HepG2 (cell line): ENCODE results near the gene VEPH1. TPM values are rescaled to one million over a fixed set of nuclear protein-coding genes. Genes with fewer than 3 reads are reported as not detected.

Experiments used
- ATAC-seq: fragments of 200-7000 bp; cut with Tn5 transposase; 3 replicates; pipeline ENCODE4 v1.9.1; 2020; ENCODE audit warnings: mild to moderate bottlenecking, moderate library complexity
- BruUV-seq: library from RNA; stranded (reverse); fragments of 400-500 nt; replicated peaks from 2 replicates; lab custom pipeline; 2021; lab: Mats Ljungman, UMichigan
- CTCF ChIA-PET: fragments of 300-600 bp; formaldehyde crosslinking; extraction: SDS; loops from one replicate; lab custom pipeline; 2021; ENCODE audit warnings: low total read pairs, inconsistent platforms, low intra/inter-chr PET ratio; lab: Yijun Ruan, JAX
- POLR2A ChIA-PET: fragments of 350-600 bp; sonication (Branson Sonifier 250); formaldehyde crosslinking; loops from one replicate; lab custom pipeline; 2020; ENCODE audit warnings: antibody characterized with exemption, inconsistent platforms; lab: Yijun Ruan, JAX
- DNase-seq: peaks from one replicate; pipeline ENCODE4 v3.0.0-alpha.2; 2015; ENCODE audit warnings: low spot score
- FAIRE-seq: peaks from 3 replicates; lab custom pipeline; 2011; peaks lifted over from hg19 to GRCh38; lab: Jason Lieb, UNC
- H2AFZ ChIP-seq: one replicate; pipeline ENCODE4 v1.6.1; 2011; ENCODE audit warnings: low read length, inconsistent platforms
- H3K27ac ChIP-seq: fragments of 300-600 bp; 3 replicates; pipeline ENCODE4 v1.8.0; 2011; ENCODE audit warnings: mixed run types, mild to moderate bottlenecking, mixed read lengths, low read length, inconsistent platforms; ENCODE audit not compliant: insufficient read depth; ENCODE audit errors: extremely low read length
- H3K27me3 ChIP-seq, 2 experiments: fragments of 200-600 bp in 1 of 2; 2 replicates in 1 of 2; 3 replicates in 1 of 2; pipeline versions ENCODE4 v1.6.0 to v1.8.0; 2011; ENCODE audit warnings: low read length in 2 of 2, mild to moderate bottlenecking in 2 of 2, moderate library complexity in 2 of 2, inconsistent platforms in 1 of 2; ENCODE audit not compliant: insufficient read depth in 2 of 2, control insufficient read depth in 1 of 2
- H3K36me3 ChIP-seq, 2 experiments: fragments of 200-600 bp in 1 of 2; replicated peaks in 1 of 2; 2 replicates in 1 of 2; 3 replicates in 1 of 2; pipeline versions ENCODE4 v1.5.1 to v1.8.0; 2011; ENCODE audit warnings: low read length in 2 of 2, inconsistent platforms in 1 of 2; ENCODE audit not compliant: insufficient read depth in 2 of 2, control insufficient read depth in 1 of 2
- H3K4me1 ChIP-seq: 2 replicates; pipeline ENCODE4 v1.5.1; 2012; ENCODE audit warnings: low read length, inconsistent platforms; ENCODE audit not compliant: insufficient read depth
- H3K4me2 ChIP-seq: 2 replicates; pipeline ENCODE4 v1.6.0; 2011; ENCODE audit warnings: low read depth, low read length, inconsistent platforms
- H3K4me3 ChIP-seq, 3 experiments: fragments of 200-600 bp in 1 of 3; sonication (generic), shearing (Covaris generic) in 1 of 3; replicated peaks in 1 of 3; 2 replicates each; pipeline ENCODE4 v1.5.1; 2011 to 2016; ENCODE audit warnings: low read length in 3 of 3, inconsistent platforms in 2 of 3, low read depth in 2 of 3, mild to moderate bottlenecking in 2 of 3, control low read depth in 1 of 3, mixed read lengths in 1 of 3; ENCODE audit not compliant: insufficient read depth in 1 of 3
- H3K79me2 ChIP-seq: one replicate; pipeline ENCODE4 v1.6.1; 2011; ENCODE audit warnings: low read length, inconsistent platforms; ENCODE audit not compliant: insufficient read depth
- H3K9ac ChIP-seq: 2 replicates; pipeline ENCODE4 v1.6.0; 2011; ENCODE audit warnings: mild to moderate bottlenecking, low read depth, low read length, inconsistent platforms; ENCODE audit not compliant: insufficient read depth
- H3K9me3 ChIP-seq: 2 replicates; pipeline ENCODE4 v1.5.1; 2012; ENCODE audit warnings: mild to moderate bottlenecking, low read length
- H4K20me1 ChIP-seq: 2 replicates; pipeline ENCODE4 v1.6.0; 2011; ENCODE audit warnings: inconsistent platforms, mild to moderate bottlenecking, low read length, moderate library complexity; ENCODE audit not compliant: insufficient read depth
- ELF4 ChIP-seq: sonication (generic); formaldehyde crosslinking; IDR thresholded peaks from 2 replicates; pipeline ENCODE4 v1.5.0; 2020; ENCODE audit warnings: missing genetic modification reagents, mild to moderate bottlenecking, moderate library complexity, borderline replicate concordance
- ESRRA ChIP-seq: sonication (generic); formaldehyde crosslinking; IDR thresholded peaks from 2 replicates; pipeline ENCODE4 v1.5.1; 2020; ENCODE audit warnings: mild to moderate bottlenecking, low read depth, missing genetic modification reagents
- HINFP ChIP-seq: sonication (generic); formaldehyde crosslinking; IDR thresholded peaks from 2 replicates; pipeline ENCODE4 v1.4.0; 2020; ENCODE audit warnings: low read depth, mild to moderate bottlenecking, missing genetic modification reagents
- MYPOP ChIP-seq: sonication (generic); formaldehyde crosslinking; IDR thresholded peaks from 2 replicates; pipeline ENCODE4 v1.8.1; 2023; ENCODE audit warnings: mild to moderate bottlenecking, moderate library complexity, missing genetic modification reagents
- SRSF9 ChIP-seq: fragments of 200-400 bp; formaldehyde crosslinking; IDR thresholded peaks from 2 replicates; pipeline ENCODE4 v1.6.1; 2018; ENCODE audit warnings: borderline replicate concordance, mild to moderate bottlenecking, low read depth, low read length; ENCODE audit not compliant: insufficient read depth, poor library complexity, severe bottlenecking
- UBTF ChIP-seq: sonication (generic); formaldehyde crosslinking; IDR thresholded peaks from 2 replicates; pipeline ENCODE4 v1.4.0; 2020; ENCODE audit warnings: mild to moderate bottlenecking, missing genetic modification reagents
- ZIK1 ChIP-seq: sonication (generic); formaldehyde crosslinking; IDR thresholded peaks from 2 replicates; pipeline ENCODE4 v1.5.0; 2020; ENCODE audit warnings: mild to moderate bottlenecking, low read depth, missing genetic modification reagents, borderline replicate concordance
- ZNF292 ChIP-seq: sonication (generic); formaldehyde crosslinking; IDR thresholded peaks from 2 replicates; pipeline ENCODE4 v1.8.1; 2022; ENCODE audit warnings: mild to moderate bottlenecking, low read depth, missing genetic modification reagents, borderline replicate concordance
- ZNF567 ChIP-seq: sonication (generic); formaldehyde crosslinking; IDR thresholded peaks from 2 replicates; pipeline ENCODE4 v1.8.1; 2023; ENCODE audit warnings: mild to moderate bottlenecking, missing genetic modification reagents, borderline replicate concordance
- ZNF691 ChIP-seq: sonication (generic); formaldehyde crosslinking; IDR thresholded peaks from 2 replicates; pipeline ENCODE4 v1.4.0; 2020; ENCODE audit warnings: missing genetic modification reagents, low read depth, mild to moderate bottlenecking, borderline replicate concordance
- WGBS: methylation state at CpG from one replicate; pipeline ENCODE4 v1.1.6; 2017; ENCODE audit warnings: low lambda C conversion rate; 5-methylcytosine and 5-hydroxymethylcytosine counted together
- in situ Hi-C: cut with HindIII; loops from 2 replicates; pipeline ENCODE4 v1.10.0; 2017; ENCODE audit warnings: low pct_unique_long_range_greater_than_20kb; ENCODE audit not compliant: extremely low pct_ligation_motif_present
- intact Hi-C: fragments of 100-400 bp; cut with micrococcal nuclease; formaldehyde crosslinking; loops from one replicate; pipeline ENCODE4 v1.10.0; 2022; ENCODE audit not compliant: unreplicated experiment
- polyA plus RNA-seq, 8 experiments: library from polyadenylated mRNA; depleted of rRNA in 3 of 8; stranded (reverse) in 7 of 8; unstranded in 1 of 8; fragments of >200 nt; fragmentation: Illumina TruSeq in 4 of 8; extraction: Trizol in 4 of 8; gene quantifications; 2 replicates each; pipeline versions ENCODE4 v1.2.1 to v1.2.3, GENCODE V29; 2011 to 2016; ENCODE audit warnings: low read depth in 4 of 8, missing spikeins in 1 of 8, mixed read lengths in 1 of 8; ENCODE audit not compliant: insufficient read depth in 1 of 8
- total RNA-seq, 5 experiments: library from RNA; depleted of rRNA; stranded (reverse); fragments of >200 nt; fragmentation: Illumina TruSeq; extraction: Trizol; gene quantifications; 2 replicates each; pipeline ENCODE4 v1.2.3, GENCODE V29; 2016; ENCODE audit warnings: low read depth in 1 of 5

VEPH1 gene
- total and polyA plus RNA-seq, 2 of the 13 experiments (the other 11 are each of a cell fraction or from before 2014, with no cell fraction given) = not detected

GRCh38 chr3:157453824-157454223 lies 49.4 kb downstream of the VEPH1 start:
- no TSS peak for BruUV-seq
- in situ Hi-C loops = no loop called here
- no peaks in the 10 kb centered on the region for H3K36me3 ChIP-seq
- H3K9me3 ChIP-seq = no peaks in the 10 kb centered on the region
- no peaks in the 10 kb centered on the region for H3K27me3 ChIP-seq
- H3K4me3 ChIP-seq = no peak overlapping the region
- CTCF ChIA-PET = no interaction called here
- no peak overlapping the region for H2AFZ ChIP-seq
- DNase-seq = no peak
- no peaks in the 10 kb centered on the region for H3K79me2 ChIP-seq
- H3K4me1 ChIP-seq = no peaks in the 10 kb centered on the region
- H3K27ac ChIP-seq = no peak overlapping the region
- no peak for FAIRE-seq
- no peak overlapping the region for H3K4me2 ChIP-seq
- TF ChIP-seq MYPOP (CRISPR knock-in tag) (no peak), ZNF292 (no peak)
- WGBS = 2% methylated on average over 1 of the region's 1 CpG
- POLR2A ChIA-PET = no interaction called here
- no peak overlapping the region for H3K9ac ChIP-seq
- no peaks in the 10 kb centered on the region for H4K20me1 ChIP-seq
- intact Hi-C loops = no loop called here
- ATAC-seq = no peak

GRCh38 chr3:157452097-157452496 lies 51.1 kb downstream of the VEPH1 start:
- ATAC-seq = no peak
- BruUV-seq = no TSS peak
- intact Hi-C loops = no loop called here
- Histone ChIP-seq H3K27ac (no peak overlapping the region), H3K9ac (no peak overlapping the region), H3K4me3 (no peak overlapping the region), H4K20me1 (no peaks in the 10 kb centered on the region), H3K36me3 (no peaks in the 10 kb centered on the region), H3K4me2 (no peak overlapping the region), H3K4me1 (no peaks in the 10 kb centered on the region), H3K27me3 (no peaks in the 10 kb centered on the region), H3K9me3 (no peaks in the 10 kb centered on the region), H3K79me2 (no peaks in the 10 kb centered on the region), H2AFZ (no peak overlapping the region)
- 3% methylated on average over 3 of the region's 3 CpGs for WGBS
- no peak for DNase-seq
- CTCF ChIA-PET = no interaction called here
- in situ Hi-C loops = no loop called here
- POLR2A ChIA-PET = no interaction called here
- FAIRE-seq = no peak
- no peak for TF ChIP-seq ELF4 (CRISPR knock-in tag)
- no peak for TF ChIP-seq HINFP (CRISPR knock-in tag)
- TF ChIP-seq ZNF691 = no peak
- TF ChIP-seq ZNF567 = no peak
- TF ChIP-seq SRSF9 = no peak
- TF ChIP-seq UBTF (CRISPR knock-in tag) = no peak
- no peak for TF ChIP-seq ZIK1 (CRISPR knock-in tag)
- no peak for TF ChIP-seq ESRRA (CRISPR knock-in tag)
